Gastroesophageal sphincter (tissue), 3 donors: ENCODE results near the gene KLHDC9.

Experiments used
- EP300 ChIP-seq: sonication (generic); formaldehyde crosslinking; IDR thresholded peaks from one replicate; pipeline ENCODE4 v1.6.1; 2017; ENCODE audit warnings: antibody characterized with exemption, mild to moderate bottlenecking
- POLR2A ChIP-seq, 2 donors: fragments of 450-650 bp; IDR thresholded peaks; one replicate each; pipeline ENCODE4 v1.6.1; 2017; ENCODE audit warnings: antibody characterized with exemption in 2 of 2, mild to moderate bottlenecking in 2 of 2, moderate library complexity in 1 of 2
- POLR2AphosphoS5 ChIP-seq: sonication (generic); formaldehyde crosslinking; IDR thresholded peaks from one replicate; pipeline ENCODE4 v1.6.1; 2017; ENCODE audit warnings: antibody characterized with exemption
- TF ChIP-seq, protein P1 (sequence below), 4 experiments: fragments of 200-600 bp in 2 of 4; fragments of 450-650 bp in 2 of 4; sonication (generic) in 1 of 4; IDR thresholded peaks; one replicate each; pipeline ENCODE4 v1.5.1; 2017 to 2019; ENCODE audit warnings: antibody characterized with exemption in 4 of 4, mild to moderate bottlenecking in 2 of 4, moderate library complexity in 2 of 4

DNA sequence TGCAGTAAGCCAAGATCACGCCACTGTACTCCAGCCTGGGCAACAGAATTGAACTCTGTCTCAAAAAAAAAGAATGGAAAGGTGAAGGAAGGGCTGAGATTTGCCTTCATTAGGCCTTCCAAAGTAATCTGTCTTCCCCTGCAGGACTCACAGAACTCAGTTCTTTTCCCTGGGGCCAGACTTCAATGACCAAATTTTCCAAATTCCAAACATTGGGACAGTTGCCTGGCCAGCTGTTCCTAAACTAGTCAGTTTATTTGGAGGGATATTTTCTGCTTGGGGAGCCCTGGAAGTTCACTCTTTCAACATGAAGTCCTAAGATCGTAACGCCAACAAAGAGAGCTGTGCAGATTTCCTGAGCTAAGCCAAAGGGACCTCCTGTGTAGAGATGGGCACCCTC, 39.7 kb downstream of the KLHDC9 start:
- TF ChIP-seq, protein P1, sequence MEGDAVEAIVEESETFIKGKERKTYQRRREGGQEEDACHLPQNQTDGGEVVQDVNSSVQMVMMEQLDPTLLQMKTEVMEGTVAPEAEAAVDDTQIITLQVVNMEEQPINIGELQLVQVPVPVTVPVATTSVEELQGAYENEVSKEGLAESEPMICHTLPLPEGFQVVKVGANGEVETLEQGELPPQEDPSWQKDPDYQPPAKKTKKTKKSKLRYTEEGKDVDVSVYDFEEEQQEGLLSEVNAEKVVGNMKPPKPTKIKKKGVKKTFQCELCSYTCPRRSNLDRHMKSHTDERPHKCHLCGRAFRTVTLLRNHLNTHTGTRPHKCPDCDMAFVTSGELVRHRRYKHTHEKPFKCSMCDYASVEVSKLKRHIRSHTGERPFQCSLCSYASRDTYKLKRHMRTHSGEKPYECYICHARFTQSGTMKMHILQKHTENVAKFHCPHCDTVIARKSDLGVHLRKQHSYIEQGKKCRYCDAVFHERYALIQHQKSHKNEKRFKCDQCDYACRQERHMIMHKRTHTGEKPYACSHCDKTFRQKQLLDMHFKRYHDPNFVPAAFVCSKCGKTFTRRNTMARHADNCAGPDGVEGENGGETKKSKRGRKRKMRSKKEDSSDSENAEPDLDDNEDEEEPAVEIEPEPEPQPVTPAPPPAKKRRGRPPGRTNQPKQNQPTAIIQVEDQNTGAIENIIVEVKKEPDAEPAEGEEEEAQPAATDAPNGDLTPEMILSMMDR (IDR thresholded peaks at IDR 0.05) = no peak
- no peak for TF ChIP-seq EP300
- TF ChIP-seq POLR2A (IDR thresholded peaks at IDR 0.05) = no peak
- no peak for TF ChIP-seq POLR2AphosphoS5
